Measurements from ENCODE around the gene PARD6G.

The PARD6G gene

DNA sequence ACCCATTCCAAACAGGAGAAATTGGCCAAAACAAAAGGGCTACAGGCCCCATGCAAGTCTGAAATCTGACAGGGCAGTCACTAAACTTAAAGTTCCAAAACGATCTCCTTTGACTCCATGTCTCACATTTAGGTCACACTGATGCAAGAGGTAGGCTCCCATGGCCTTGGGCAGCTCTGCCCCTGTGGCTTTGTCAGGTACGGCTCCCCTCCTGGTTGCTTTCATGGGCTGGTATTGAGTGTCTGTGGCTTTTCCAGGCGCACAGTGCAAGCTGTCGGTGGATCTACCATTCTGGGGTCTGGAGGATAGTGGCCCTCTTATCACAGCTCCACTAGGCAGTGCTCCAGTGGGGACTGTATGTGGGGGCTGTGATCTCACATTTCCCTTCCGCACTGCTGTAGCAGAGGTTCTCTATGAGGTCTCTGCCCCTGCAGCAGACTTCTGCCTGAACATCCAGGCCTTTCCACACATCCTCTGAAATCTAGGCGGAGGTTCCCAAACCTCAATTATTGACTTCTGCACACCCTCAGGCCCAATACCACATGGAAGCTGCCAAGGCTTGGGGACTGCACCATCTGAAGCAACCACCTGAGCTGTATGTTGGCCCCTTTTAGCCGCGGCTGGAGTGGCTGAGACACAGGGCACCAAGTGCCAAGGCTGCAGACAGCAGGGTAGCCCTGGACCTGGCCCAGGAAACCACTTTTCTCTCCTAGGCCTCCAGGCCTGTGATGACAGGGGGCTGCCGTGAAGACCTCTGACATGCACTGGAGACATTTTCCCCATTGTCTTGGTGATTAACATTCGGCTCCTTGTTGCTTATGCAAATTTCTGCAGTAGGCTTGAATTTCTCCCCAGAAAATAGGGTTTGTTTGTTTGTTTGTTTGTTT is 28.7 kb downstream of the PARD6G start:
- no peak for DNase-seq (ENCODE audit: low read depth in 2 of 2, low spot score in 1 of 2)

DNA sequence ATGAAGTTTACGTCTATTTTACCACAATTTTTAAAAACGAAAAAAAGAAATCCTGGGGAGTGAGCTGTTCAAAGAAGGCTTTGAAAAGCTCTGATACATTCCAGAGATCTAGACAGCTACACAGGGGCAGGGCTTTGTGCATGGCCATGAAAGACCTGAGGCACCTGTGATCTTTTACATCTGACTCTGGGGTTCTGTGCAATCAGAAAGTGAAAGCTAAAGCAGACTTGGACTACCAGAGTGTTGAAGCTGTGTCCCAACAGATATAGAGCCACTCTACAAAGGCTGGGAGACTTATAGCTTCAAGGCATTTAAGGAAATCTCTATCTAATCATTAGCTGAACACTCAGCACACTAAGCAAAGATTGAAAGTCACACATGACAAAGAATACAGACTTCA is 34.1 kb downstream of the PARD6G start:
- no peak for DNase-seq (ENCODE audit: low read depth in 2 of 2, low spot score in 1 of 2)

DNA sequence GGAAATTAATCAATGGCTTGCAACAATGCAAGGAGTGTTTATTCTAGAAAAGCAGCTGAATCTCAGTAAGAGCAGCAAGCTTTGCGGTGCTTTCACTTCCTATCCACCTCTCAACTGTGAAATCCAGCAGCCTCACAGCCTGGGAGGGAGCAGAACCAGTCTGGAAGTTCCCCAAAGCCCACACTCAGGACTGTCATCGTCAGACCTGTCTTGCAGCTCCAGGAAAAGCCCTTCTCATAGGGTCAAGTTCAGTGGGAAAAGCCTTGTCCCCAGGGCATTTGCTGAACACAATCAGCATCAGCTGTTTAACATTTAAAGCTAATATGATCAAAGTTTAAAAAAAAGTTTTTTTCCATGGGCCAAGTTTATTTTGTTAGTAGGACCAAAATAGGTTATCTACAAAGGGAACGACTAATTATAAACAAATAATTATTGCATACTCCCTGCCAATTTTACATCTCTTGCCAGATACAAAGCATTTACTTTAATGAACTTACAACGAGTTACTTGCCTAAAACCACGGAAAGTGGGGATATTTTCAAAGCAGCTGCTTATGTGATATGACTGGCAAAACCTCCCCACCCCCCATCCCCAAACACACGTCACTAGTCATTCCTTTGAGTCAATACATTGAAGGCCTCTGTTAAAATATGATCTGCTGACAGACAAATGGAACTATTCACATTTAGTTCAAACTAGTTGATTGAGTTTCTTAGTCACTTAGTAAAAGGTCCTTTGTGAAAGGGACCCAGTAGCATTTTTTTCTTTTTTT is 36.8 kb downstream of the PARD6G start:
- DNase-seq (ENCODE audit: low read depth in 2 of 2, low spot score in 1 of 2) = no peak

DNA sequence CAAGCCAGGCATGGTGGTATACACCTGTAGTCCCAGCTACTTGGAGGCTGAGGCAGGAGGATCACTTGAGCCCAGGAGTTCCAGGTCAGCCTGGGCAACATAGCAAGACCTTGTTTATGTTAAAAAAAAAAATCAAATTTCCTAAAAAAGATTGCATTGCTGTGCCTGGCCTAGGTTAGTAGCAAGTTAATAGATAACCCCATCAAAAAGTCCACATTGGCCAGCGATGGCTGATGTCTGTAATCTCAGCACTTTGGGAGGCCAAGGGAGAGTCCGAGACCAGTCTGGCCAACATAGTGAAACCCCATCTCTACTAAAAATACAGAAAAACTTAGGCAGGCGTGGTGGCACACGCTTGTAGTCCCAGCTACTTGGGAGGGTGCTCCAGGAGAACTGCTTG is 38.7 kb downstream of the PARD6G start:
- DNase-seq (ENCODE audit: low read depth in 2 of 2, low spot score in 1 of 2) = no peak

DNA sequence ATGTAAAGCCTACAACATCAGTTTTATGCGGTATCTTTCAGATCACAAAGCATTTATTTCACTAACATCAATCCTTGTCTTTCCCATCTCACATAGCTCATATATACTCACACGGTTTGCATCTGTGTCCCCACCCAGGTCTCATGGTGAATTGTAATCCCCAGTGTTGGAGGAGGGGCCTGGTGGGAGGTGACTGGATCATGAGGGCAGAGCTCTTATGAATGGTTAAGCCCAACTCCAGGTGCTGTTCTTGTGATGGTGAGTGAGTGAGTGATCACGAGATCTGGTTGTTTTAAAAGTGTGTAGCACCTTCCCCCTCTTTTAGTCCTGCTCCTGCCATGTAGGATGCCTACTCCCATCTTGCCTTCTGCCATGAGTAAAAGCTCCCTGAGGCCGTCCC is 42.0 kb downstream of the PARD6G start:
- no peak for DNase-seq (ENCODE audit: low read depth in 2 of 2, low spot score in 1 of 2)

DNA sequence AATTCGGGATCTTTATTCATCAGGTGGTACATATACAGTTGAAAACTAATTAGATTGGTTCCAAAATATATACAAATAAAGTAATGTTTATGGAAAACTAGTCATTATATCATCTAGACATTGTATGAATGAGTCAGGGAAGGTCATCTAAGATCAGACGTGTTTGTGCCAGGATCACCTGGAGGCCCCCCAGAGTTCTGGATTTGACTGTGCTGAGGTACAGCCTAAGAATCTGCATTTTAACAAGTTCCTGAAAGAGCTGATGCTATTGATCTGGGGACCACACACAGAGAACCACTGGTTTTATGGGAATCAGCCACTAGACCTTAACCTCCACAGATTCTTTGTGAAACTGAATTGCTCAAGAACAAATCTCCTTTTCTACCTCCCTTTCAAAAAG is 43.2 kb downstream of the PARD6G start:
- no peak for DNase-seq (ENCODE audit: low read depth in 2 of 2, low spot score in 1 of 2)

DNA sequence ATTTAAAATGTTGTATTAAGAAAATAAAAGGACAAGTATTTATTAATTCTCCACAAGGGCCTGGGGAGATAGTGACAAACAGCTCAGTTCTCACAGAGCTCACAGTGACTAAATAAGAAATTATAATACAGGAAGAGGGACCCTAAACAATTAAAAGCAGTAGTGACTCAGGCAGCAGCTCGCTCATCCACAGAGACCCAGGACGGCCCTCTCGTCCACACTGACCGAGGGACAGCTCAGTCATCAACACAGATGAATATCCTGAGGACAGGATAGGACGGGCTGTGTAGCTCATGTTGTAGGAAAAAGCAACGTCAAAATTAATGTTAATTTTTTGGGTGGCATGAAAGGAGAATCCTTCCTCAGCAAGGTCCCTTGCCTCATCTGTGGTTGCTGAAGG is 44.1 kb downstream of the PARD6G start:
- DNase-seq (ENCODE audit: low read depth in 2 of 2, low spot score in 1 of 2) = no peak

DNA sequence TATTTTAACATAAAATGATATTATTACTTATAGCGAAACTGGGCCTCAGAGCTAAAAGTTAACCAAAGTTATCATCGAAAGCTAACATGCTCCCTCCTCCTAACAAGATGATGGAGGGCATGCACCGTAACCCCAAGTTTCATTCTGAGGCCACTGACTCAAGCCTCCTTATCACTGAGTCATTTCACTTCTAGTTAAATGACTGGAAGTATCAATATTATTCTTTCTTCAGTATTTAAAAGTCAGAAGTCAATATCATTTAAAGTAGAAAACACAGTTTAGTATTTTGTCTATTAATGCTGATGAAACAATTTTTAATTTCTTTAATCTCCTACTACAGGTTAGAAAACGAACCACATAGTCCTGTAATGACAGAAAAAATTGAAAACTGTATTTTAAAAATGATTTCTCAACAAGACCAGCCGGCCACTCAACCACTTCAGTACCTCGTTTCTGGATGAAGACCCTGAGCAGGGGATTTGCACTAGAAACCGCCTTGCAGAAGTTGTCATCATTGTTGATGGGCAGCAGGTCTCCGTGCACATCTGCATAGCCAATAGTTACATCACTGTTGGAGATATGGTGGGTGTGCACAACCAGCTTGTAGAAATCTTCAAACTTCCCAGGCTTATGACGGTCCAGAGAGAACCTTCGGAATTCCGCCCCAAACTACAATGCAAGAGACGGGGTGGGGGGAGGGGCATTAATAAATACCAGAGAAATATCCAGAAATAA is 44.9 kb downstream of the PARD6G start:
- no peak for DNase-seq (ENCODE audit: low read depth in 2 of 2, low spot score in 1 of 2)

DNA sequence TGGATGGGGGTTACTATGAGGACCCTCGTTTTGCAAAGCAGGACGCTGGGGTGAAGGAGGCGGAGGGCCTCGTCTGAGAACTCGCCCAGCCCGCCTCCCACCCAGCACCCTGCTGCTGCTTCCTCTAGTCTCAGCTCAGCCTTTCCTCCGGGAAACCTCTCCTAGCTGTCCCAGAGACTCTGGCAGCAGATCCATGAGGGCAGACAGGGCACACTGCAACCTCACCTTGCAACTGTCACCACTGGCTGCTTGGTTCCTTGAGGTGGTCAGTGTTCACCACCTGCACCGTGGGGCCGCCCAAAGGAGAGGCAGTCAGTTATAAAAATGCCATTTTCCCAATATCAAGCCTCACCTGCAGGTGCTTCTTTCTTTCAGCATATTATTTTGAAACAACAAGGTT is 45.6 kb downstream of the PARD6G start:
- no peak for DNase-seq (ENCODE audit: low read depth in 2 of 2, low spot score in 1 of 2)

DNA sequence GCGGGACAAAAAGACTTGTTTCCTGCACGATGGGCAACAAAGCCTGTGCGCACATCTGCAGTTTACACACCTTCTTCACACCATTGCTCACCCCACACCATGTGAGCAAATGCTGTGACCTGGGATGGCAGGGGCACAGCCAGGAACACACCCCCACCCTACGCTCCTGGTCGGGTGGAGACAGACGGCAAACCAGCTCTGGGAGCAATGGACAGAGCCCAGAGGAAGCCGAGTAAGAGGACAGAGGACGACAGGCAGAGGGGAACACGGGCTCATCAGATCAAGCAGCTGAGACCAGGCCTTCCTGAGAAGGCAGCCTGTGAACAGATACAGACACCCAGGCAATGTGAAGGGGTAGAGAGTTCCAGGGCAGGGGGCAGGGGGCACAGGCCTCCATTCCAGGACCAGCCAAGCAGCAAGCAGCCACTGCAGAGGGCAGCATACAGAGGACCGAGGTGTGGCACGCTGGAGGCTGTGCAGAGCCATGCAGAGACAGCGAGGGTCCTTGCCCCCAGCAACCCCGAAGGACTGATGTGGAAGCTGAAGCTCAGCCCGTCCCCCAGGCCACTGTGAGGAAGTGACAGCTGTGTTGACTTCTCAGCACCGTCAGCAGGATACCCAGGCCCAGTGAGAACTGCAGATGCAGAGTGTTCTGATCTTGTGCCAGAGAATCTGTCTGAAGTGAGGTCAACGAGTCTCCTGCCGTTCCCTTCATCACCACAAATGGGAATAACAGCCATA is 46.2 kb downstream of the PARD6G start:
- DNase-seq (ENCODE audit: low read depth in 2 of 2, low spot score in 1 of 2) = no peak

DNA sequence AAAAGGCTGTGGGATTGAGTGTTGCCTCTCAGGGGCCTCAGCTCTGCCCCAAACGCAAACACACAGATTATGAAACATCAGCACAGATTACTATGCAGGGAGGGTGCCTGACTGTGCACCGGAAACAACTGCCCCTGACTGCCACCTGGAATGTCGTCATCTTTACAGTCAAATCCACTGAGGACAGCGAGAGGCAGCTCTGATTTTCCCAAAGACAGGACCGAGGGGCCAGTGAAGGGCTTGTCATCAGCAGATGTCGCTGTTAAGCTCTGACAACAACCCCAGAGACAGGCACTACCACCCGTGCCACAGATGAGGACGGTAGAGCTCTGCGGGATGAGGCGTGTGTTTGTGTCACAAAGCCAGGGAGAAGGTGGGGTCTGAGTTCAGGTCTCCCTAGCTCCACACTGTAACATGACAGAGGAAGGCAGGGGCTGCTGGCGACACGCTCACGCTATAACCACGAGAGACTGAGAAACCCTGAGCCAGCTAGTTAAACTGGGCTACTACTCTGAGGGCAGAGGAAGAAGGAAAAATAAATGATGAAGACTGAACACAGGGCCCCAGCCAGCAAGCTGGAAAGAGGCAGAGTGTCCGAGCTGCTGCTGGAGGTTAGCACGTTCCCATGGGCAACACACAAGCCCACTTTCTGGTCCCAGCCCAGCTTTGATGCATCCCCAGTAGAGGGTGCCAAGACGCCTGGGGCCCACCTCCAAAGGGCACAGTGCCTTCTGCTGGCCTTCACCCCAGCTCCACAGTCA is 47.0 kb downstream of the PARD6G start:
- no peak for DNase-seq (ENCODE audit: low read depth in 2 of 2, low spot score in 1 of 2)

DNA sequence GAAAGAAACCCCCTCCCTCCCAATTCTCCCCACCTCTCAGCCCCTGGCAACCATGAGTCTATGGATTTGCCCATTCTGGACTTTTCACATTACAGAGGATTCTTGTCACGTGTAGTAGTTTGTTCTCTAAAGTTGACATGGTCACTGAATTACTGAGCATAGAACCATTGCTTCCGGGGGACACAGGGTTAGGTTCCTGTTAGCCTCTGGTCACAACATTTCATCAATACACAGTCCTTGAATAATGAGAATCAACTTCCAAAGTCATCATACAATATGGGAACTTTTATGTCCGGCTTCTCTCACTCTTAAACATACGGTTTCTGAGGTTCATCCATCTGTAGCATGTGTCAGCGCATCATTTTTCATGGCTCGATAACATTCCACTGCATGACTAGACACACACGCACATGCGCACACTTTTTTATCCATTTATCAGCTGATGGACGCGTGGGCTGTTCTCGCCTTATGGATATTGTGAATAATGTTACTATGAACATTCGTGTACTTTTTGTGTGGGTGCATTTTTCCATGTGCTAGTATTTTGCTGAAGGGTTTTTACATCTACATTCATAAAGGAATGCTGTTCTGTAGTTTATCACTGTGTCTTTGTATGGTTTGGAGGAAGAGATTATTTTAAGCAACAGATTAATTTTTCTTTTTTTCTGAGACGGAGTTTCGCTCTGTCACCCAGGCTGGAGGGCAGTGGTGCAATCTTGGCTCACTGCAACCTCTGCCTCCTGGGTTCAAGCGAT is 48.1 kb downstream of the PARD6G start:
- DNase-seq (ENCODE audit: low read depth in 2 of 2, low spot score in 1 of 2) = no peak

DNA sequence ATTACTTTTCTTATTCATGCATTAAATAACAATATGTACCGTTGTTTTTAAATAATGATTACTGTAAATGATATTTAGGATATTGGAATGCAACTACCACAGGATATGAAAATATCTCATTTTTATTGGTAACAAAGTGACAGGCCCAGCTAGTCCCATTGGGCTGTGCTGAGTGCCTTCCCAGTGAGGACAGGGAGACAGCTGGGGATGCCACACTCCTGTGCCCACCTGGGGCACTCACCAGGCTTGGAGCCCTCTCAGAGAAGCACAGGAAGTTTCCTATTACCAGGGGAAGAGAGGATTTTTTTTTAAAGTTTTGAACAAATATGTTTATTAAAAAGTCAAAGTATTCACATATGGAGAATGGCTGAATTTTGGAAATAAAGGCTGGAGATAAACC is 48.9 kb downstream of the PARD6G start:
- DNase-seq (ENCODE audit: low read depth in 2 of 2, low spot score in 1 of 2) = no peak

DNA sequence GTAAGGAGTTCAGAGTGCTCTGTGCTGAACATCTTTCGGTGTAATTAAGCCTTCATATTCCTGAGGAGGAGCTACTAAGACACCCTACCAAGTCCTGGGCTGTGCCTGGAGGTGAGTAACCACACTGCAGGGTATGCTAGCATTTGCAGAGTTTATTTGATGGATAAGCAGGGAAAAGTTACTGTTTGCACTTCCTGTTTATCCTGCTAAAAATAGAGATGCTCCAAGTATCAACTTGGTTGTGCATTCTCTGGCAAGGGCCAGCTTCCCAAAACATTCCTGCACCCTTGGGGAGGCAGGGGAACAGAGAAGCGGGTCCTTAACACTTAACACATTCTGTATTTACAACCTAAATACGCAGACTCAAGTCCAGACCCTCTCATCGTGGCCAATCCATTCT is 49.8 kb downstream of the PARD6G start:
- DNase-seq (ENCODE audit: low read depth in 2 of 2, low spot score in 1 of 2) = no peak

DNA sequence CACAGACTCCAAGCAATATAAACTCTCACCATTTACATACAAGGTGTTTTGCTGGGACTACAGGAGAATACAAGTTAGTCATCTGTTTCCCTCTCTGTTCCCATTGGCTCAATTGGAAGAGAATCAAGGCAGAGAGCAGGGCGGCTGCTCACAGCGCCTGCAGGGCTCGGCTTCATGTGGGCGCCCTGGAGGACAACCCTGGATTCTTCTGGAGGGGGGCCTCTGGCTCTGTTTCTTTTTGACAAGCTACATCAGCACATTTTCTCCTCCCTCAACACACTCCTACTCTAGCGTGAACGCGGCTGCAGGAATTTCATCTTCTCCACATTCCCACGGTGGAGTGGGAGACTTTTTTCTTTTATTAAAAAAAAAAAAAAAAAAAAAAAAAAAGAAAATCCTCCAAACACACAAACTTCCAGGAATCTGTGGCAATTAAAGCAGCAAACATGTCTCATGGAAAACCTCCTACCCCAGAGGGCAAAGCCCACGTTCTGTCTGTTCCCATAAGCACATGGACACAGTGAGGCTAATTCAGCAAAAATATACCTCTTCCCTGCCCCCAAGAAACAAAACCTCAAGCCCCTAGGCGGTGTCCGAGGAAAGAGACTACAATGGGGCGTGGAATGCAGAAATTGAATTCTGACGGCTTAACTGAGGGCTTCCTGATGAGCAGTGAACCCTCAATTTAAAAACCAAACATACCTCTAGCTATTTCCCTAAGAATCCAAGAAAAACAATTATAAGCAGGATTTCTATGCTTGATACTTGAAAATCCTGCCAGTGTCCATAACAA is 50.6 kb downstream of the PARD6G start:
- DNase-seq (ENCODE audit: low read depth in 2 of 2, low spot score in 1 of 2) = no peak

DNA sequence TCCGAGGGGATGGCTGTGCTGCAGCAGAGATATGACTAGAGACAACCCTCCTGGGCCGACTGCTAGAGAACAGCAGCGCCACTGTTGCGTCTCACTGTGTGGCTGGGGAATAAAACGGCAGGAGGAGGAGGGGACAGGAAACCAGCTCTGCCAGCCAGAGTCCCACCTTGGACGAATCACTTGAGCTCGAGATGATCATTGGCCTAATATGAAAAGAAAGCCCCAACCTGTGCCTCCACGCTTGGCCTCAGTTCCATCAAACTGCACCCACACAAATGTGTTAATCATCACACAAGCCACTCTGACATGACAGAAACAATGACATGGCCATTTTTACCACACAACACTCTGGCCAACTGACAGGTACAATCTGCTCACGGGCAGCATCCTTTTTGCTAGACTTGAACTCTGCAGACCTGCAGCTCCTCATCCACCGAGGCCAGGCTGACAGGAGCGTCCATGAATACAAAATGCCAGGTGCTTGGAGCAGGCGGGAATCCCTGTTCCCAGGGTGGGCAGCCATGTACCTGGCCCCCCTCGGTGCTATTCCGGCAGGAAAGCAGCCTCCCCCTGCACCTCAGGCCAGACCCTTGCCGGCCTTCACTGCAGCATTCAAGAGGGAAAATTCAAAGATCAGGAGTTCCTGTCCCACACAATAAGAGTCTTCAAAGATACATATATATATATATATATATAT is 52.3 kb downstream of the PARD6G start:
- DNase-seq (ENCODE audit: low read depth in 2 of 2, low spot score in 1 of 2) = no peak

DNA sequence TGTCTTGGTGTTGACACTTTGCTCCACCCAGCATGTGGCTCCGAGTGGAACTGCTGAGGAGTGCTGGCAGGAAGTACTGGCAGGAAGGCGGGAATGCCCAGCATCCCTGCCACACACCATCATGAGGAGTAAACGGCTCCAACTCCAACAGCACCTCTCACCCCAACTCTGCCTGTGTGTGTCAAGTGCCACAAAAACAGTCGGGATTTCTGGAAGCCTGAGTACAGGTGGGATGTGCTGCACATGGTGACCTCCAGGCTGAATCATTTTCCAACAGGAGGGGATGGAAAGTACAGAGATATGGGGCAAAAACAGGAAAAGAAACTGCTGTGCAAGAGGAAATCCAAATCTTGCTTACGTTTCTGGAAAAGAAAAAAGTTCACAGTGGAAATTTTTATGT is 53.6 kb downstream of the PARD6G start:
- no peak for DNase-seq (ENCODE audit: low read depth in 2 of 2, low spot score in 1 of 2)

DNA sequence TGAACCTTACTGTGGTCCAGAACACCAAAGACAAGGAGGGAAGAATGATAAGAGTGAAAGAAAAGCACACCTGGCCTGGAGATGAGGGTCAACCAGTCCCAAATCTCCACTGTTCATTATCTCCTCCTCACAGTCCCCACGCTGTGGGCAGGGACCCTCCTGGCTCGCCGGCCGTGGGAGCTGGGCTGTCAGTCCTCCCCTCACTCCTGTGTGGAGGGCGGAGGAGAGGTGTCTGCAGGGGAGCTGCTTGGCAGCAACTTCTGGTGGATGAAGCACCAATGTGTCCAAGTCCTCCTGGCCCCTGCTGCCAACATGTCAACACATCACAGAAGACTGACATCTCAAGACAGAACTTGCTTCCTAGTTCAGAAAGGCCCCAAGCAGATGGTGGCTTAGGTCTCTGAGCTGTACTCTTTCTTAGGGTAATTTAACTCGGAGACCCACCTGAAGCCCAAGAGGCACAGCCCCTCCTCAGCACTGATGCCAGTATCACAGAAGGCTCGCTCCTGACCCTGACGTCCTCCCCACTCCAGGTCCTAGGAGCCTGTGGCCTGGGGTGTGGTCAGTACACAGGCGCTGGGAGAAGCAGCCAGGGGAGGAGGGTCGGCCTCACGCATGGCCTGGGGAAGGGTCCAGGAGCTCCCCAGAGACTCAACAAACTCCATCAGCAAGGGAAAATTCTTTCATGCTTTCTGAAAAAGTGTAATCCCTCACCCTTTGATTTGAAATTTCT is 54.5 kb downstream of the PARD6G start:
- no peak for DNase-seq (ENCODE audit: low read depth in 2 of 2, low spot score in 1 of 2)
